Suprapubic skin (tissue), 4 donors: Measurements from ENCODE around the gene ITPKB. TPM values are rescaled to one million over a fixed set of nuclear protein-coding genes. Genes with fewer than 3 reads are reported as not detected.
A peak's percentile ranks its signal among the peaks of the same experiment; 100 is the strongest.
"Not testable (repeated sequence)": the region's sequence is repeated elsewhere in the genome, so short reads cannot be mapped to it uniquely, and the experiment has no call there.

Source experiments
- DNase-seq, 2 donors: peaks; one replicate each; pipeline ENCODE4 v3.0.0-alpha.2; 2019; ENCODE audit warnings: low spot score in 2 of 2
- H3K27ac ChIP-seq: fragments of 200-600 bp; sonication (generic); one replicate; pipeline ENCODE4 v1.5.1; 2019
- H3K27me3 ChIP-seq: fragments of 200-600 bp; sonication (generic); one replicate; pipeline ENCODE4 v1.5.1; 2019
- H3K36me3 ChIP-seq: fragments of 200-600 bp; sonication (generic); one replicate; pipeline ENCODE4 v1.5.1; 2019
- H3K4me1 ChIP-seq: fragments of 200-600 bp; sonication (generic); one replicate; pipeline ENCODE4 v1.5.1; 2019
- H3K4me3 ChIP-seq: fragments of 200-600 bp; sonication (generic); one replicate; pipeline ENCODE4 v1.5.1; 2019; ENCODE audit warnings: mild to moderate bottlenecking
- H3K9me3 ChIP-seq: fragments of 200-600 bp; sonication (generic); one replicate; pipeline ENCODE4 v1.5.1; 2019
- EP300 ChIP-seq: sonication (generic); formaldehyde crosslinking; IDR thresholded peaks from one replicate; pipeline ENCODE4 v1.6.1; 2017; ENCODE audit warnings: antibody characterized with exemption
- POLR2A ChIP-seq, 2 donors: fragments of 450-650 bp; IDR thresholded peaks; one replicate each; pipeline ENCODE4 v1.6.1; 2017; ENCODE audit warnings: antibody characterized with exemption in 2 of 2, mild to moderate bottlenecking in 2 of 2, moderate library complexity in 2 of 2
- POLR2AphosphoS5 ChIP-seq, 3 donors: sonication (generic); formaldehyde crosslinking; IDR thresholded peaks; one replicate each; pipeline ENCODE4 v1.6.1; 2017; ENCODE audit warnings: antibody characterized with exemption in 3 of 3
- WGBS: methylation state at CpG from one replicate; pipeline ENCODE4 v1.1.5; 2018; 5-methylcytosine and 5-hydroxymethylcytosine counted together
- total RNA-seq, 4 donors: library from RNA; depleted of rRNA; stranded (reverse); fragments of >200 nt; gene quantifications; one replicate each; pipeline ENCODE4 v1.1.0, GENCODE V29; 2016
- TF ChIP-seq, protein P1 (sequence below), 2 donors: fragments of 200-600 bp in 1 of 2; fragments of 450-650 bp in 1 of 2; sonication (generic) in 1 of 2; IDR thresholded peaks; one replicate each; pipeline ENCODE4 v1.5.1; 2016 to 2019; ENCODE audit warnings: antibody characterized with exemption in 2 of 2, mild to moderate bottlenecking in 1 of 2, moderate library complexity in 1 of 2

ITPKB gene
- total RNA-seq, 4 donors from 2014 or later: 31.0 to 39.0 (median 35.3) TPM

DNA sequence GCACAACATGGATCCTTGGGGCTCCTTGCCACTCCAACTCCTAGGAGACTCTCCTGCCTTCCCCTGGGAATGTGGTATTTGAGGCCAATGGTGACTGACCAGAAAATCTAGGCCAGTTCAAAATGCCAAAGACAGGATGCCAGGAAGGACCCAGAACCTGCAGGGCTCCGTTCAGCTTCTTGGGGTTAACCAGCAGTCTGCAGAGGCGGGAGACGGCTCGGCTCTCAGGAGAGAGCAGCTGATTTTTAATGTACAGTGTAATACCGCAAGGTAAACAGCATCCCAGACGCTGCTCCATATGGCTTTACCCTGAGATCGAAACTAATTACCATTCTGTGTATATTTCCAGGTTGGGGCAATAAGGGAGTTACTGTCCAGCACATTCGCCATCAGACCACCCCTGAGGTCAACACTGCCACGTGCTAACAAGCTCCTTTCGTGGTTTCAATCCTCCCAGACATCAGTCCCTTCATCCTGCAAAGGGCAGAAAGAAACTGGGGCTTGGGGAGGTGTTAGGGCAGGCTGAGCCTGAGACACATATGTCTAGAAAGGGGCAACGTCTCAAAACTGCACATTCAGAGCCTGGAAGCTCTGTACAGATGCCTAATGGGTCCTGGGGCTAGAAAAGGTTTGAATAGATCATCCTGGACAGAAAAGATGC is 16.7 kb downstream of the ITPKB start:
- peak in 1 of 2 donors; percentile 36 for DNase-seq
- H3K9me3 ChIP-seq: no peaks in the 10 kb centered on the region
- H3K27ac ChIP-seq: no peak overlapping the region
- WGBS: 86% methylated on average over 11 of the region's 11 CpGs
- H3K4me1 ChIP-seq: peaks cover 44% of the 10 kb centered on the region
- H3K4me3 ChIP-seq: no peak overlapping the region
- H3K27me3 ChIP-seq: no peaks in the 10 kb centered on the region
- TF ChIP-seq POLR2AphosphoS5 (IDR thresholded peaks at IDR 0.05): no peak
- TF ChIP-seq EP300: no peak
- TF ChIP-seq POLR2A (IDR thresholded peaks at IDR 0.05): no peak
- TF ChIP-seq, protein P1, sequence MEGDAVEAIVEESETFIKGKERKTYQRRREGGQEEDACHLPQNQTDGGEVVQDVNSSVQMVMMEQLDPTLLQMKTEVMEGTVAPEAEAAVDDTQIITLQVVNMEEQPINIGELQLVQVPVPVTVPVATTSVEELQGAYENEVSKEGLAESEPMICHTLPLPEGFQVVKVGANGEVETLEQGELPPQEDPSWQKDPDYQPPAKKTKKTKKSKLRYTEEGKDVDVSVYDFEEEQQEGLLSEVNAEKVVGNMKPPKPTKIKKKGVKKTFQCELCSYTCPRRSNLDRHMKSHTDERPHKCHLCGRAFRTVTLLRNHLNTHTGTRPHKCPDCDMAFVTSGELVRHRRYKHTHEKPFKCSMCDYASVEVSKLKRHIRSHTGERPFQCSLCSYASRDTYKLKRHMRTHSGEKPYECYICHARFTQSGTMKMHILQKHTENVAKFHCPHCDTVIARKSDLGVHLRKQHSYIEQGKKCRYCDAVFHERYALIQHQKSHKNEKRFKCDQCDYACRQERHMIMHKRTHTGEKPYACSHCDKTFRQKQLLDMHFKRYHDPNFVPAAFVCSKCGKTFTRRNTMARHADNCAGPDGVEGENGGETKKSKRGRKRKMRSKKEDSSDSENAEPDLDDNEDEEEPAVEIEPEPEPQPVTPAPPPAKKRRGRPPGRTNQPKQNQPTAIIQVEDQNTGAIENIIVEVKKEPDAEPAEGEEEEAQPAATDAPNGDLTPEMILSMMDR (IDR thresholded peaks at IDR 0.05): no peak
- no peaks in the 10 kb centered on the region for H3K36me3 ChIP-seq

DNA sequence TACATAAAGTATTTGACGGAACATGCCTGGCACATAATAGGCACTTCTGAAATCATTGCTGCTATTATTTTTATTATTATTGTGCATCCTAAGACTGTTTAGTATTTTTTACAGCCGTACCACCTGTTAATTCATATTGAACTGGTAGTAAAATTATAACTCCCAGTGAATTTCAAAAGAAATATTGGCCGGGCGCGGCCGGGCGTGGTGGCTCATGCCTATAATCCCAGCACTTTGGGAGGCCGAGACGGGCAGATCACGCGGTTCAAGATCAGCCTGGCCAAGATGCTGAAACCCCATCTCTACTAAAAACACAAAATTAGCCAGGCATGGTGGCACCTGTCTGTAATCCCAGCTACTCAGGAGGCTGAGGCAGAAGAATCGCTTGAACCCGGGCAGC is 18.5 kb downstream of the ITPKB start:
- not testable (repeated sequence) for H3K27me3 ChIP-seq, H3K4me3 ChIP-seq, H3K27ac ChIP-seq, H3K9me3 ChIP-seq, H3K36me3 ChIP-seq
- peaks cover 52% of the 10 kb centered on the region for H3K4me1 ChIP-seq
- 91% methylated on average over 13 of the region's 13 CpGs for WGBS
- DNase-seq: peak in 1 of 2 donors; percentile 32

DNA sequence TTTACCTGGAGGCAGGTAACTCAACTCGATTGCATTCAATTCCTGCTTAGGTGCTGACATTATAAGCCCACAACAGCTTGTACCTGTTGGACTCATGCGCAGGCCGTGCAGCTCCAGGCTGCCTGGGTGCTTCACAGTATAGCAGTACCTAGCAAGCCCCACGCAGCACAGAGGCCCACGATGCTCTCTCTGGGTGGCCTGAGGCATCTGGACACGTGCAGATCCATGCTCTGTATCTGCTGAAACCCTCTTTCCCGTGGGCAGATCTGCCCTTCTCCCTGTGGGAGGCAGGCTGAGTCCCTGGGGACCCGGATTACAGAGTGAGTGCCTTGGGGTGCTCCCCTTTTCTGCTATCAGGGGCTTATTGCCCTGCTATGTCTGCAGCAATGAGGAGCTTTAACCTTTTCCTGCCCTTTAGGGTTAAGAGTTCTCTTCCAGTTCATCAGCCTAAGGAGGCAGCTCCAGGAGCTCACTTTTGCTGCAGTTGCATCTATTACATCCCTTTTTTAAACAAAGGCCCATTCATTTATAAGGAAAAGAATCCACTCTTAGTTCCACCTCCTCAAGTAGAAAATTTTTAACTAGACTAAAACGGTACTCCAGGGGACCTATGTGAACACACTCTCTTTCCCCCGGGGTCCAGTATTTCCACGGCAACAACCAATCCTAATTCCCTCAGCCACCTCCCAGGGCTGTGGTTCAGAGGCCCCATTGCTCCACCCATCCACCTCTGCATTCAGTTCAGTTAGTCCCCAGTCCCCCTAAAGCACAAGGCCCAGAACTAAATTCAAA is 19.3 kb downstream of the ITPKB start:
- Histone ChIP-seq H3K4me3 (no peak overlapping the region), H3K27ac (no peak overlapping the region), H3K27me3 (no peaks in the 10 kb centered on the region), H3K9me3 (no peaks in the 10 kb centered on the region), H3K4me1 (peaks cover 44% of the 10 kb centered on the region), H3K36me3 (no peaks in the 10 kb centered on the region)
- 50% methylated on average over 6 of the region's 11 CpGs for WGBS
- TF ChIP-seq POLR2A (IDR thresholded peaks at IDR 0.05): no peak
- no peak for TF ChIP-seq EP300
- TF ChIP-seq, protein P1 (IDR thresholded peaks at IDR 0.05): no peak
- TF ChIP-seq POLR2AphosphoS5 (IDR thresholded peaks at IDR 0.05): no peak
- DNase-seq: peak in 1 of 2 donors; percentile 38

DNA sequence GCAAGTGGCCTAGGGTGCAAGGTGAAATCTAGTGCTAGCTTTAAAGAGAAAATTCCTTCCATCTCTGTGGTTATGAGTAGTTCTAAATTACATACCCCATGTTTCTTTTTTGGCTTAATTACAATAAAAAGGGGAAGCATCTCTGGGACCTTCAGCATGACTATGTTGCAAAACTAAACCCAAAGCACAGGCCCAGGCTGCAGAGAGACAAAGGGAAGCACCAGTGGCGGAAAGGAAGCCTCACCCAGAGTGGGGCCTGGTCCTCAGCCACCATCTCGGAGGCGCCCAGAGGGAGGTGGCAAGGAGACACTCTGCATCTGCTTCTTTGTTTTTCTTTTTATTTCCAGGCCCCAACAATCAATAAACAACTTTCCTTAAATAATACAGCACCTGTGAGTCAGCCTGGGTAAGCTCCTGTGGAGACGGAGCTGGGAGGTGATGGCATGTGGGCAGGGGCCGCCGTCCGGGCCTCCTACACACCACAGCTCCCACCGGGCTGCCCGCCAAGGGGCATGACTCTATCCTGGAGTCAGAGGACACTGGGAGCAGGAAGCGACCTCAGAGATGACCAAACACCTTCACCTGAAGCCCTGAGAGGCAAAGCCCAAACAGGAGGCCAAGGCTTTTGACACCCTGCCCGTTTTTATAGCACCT is 21.7 kb downstream of the ITPKB start:
- WGBS: 73% methylated on average over 11 of the region's 11 CpGs
- Histone ChIP-seq H3K27me3 (no peaks in the 10 kb centered on the region), H3K36me3 (no peaks in the 10 kb centered on the region), H3K4me1 (peaks cover 28% of the 10 kb centered on the region), H3K4me3 (no peak overlapping the region), H3K27ac (no peak overlapping the region), H3K9me3 (no peaks in the 10 kb centered on the region)
- DNase-seq: peak in 1 of 2 donors; percentile 59
- TF ChIP-seq, protein P1 (IDR thresholded peaks at IDR 0.05): no peak
- TF ChIP-seq POLR2AphosphoS5 (IDR thresholded peaks at IDR 0.05) (no peak), POLR2A (IDR thresholded peaks at IDR 0.05) (no peak)

DNA sequence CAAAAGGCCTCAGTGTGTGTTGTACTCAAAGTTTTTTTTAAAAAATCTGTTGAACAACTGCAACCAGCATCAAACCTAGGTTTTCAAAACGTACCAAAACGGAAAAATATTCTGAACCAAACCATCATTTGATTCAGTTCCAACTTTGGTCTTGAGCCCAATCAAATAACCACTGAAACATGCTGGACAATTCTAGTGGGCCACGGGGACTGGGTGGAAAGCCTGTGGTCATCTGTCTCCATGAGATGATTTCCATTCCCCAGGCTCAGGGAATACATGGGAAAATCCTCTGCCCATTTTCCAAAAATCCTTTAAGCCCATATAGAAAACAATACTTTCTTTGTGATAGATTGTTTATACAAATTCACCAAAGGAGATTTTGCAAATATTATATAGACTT is 22.5 kb downstream of the ITPKB start:
- DNase-seq: peak in 1 of 2 donors; percentile 24
- 58% methylated on average over 3 of the region's 3 CpGs for WGBS
- no peak overlapping the region for H3K4me3 ChIP-seq
- no peak overlapping the region for H3K27ac ChIP-seq
- no peaks in the 10 kb centered on the region for H3K36me3 ChIP-seq
- H3K9me3 ChIP-seq: no peaks in the 10 kb centered on the region
- H3K4me1 ChIP-seq: peaks cover 36% of the 10 kb centered on the region
- no peaks in the 10 kb centered on the region for H3K27me3 ChIP-seq
- no peak for TF ChIP-seq POLR2A (IDR thresholded peaks at IDR 0.05)
- TF ChIP-seq, protein P1 (IDR thresholded peaks at IDR 0.05): no peak
- no peak for TF ChIP-seq EP300
- no peak for TF ChIP-seq POLR2AphosphoS5 (IDR thresholded peaks at IDR 0.05)
